EH (cell line): ENCODE data around the gene TUSC2.

Experiments used
- DNase-seq: peaks from one replicate; pipeline ENCODE4 v3.0.0-alpha.2; 2015; ENCODE audit warnings: low read depth

Gene TUSC2

DNA sequence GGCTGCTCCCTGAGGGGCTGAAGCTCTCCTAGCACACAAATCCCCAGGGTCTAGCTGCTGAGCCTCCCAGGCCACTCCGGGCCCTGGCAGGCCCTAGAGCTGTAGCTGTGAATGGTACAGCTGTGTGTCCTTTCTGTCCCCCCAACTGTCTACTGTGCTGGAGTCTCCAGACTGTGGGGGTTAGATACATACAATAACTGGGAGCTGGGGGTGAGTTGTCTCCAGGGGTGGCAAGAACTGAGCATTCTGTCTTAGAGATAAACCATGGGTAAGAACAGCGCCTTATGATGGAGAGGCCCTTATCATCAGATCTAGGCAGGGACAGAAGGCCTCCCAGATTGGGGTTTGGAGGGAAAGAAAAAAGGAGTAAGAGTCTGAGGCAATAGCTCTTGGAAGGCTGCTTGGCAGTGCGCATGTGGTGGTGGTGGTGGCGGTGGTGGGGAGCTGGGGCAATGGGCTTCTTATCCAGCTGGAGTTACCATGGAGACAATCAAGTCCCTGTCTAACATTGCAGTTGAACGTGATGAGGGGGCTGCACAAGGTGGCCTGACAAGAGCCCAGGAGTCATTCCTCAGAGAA is 26.3 kb upstream of the TUSC2 start:
- DNase-seq: no peak

DNA sequence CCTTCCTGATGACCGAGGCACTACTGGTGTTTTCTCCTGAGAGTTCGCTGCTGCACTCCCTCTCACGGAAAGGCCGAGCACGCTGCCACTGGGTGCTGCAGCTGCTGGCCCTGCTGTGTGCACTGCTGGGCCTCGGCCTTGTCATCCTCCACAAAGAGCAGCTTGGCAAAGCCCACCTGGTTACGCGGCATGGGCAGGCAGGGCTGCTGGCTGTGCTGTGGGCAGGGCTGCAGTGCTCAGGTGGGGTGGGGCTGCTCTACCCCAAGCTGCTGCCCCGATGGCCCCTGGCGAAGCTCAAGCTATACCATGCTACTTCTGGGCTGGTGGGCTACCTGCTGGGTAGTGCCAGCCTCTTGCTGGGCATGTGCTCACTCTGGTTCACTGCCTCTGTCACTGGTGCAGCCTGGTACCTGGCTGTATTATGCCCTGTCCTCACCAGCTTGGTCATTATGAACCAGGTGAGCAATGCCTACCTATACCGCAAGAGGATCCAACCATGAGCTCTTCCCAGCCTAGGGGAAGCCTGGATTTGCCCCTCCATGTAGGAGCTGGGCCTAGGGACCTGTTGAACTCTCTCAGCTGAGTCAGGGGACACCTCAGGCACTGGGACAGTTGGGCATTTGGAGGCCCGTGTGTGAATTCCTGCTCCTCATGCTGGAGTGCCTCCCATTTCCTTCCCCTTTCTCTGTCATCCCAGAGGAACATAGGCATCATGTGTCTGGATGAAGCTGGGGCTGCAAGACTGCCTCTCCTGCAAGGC is 25.4 kb upstream of the TUSC2 start:
- DNase-seq: no peak

DNA sequence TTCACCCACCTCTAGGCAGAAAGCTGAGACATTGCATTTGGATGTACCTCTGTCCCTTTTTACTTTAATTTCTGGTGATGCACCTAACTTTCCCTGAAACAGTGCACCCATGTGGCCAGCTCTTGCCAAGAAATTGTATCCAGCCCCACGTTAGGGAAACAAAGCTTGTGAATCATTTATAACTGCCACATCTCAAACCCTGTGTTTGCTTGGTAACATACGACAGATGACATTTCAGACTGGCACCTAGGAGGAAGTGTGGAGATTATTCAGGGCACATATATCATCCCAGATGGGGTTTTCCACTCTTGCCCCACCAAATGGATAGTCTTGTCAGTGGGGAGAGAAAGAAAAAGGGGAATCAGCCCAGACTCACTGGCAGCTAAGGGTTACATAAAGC is 24.8 kb upstream of the TUSC2 start:
- peak; percentile 43 for DNase-seq

DNA sequence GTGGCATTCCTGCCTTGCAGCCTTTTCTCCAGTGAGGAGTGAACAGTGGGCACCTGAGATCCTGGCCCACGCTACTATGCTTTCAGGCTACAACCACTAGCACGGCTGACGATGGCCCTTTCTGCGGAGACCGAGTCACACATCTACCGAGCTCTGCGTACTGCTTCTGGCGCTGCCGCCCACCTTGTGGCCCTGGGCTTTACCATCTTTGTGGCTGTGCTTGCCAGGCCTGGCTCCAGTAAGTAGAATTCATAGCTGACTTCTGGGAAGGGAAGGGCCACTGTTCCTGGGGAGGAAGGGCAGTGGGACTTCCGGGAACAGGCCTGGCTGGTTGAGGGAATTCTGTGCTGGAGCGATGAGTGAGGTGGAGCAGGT is 23.3 kb upstream of the TUSC2 start:
- DNase-seq: no peak

DNA sequence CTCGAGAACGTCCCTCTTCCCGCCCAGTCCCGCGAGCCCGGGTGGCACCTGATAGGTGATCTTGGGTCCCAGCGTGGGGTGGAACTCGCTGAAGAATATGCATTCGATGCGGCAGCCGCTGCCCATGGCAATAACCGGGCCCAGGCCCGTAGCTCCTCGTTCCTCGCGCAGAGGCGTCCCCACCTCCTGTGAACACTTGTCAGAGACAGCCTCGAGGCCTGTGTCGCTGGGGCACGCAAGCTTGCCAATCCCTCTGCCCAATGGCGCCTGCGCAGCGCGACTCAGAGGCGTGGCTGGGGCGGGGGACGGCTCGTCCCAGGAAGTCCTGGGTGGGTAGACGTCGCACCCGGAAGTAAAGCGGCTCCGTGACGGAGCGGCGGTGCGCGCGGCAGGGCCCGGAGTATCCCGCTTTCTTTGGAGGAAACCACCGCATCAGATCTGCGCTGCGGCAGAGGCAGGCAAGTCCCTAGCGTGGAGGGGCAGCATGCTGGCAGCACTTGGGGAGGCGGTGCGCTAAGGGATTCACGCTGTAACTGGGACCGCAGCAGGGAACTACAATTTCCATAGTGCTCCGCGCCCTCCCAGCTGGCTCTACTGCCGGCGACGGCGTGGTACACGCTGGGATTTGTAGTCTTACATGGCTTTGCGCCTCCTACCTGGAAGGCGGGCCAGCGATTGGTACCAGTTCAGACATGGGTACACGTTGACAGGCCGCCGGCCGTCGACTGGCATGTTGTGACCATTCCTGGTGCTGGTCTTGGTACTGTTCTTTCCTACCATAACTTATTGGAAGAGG is 22.7 kb upstream of the TUSC2 start, which contains the start of the genes CYB561D2 and NPRL2:
TSS of gene CYB561D2 (plus strand) at position 336 of the 796 bp plus-strand sequence. CDS start 572 bp downstream, outside the sequence.
TSS of gene NPRL2 (minus strand) at position 249 of the 796 bp plus-strand sequence. CDS start at position 126, 123 bp downstream.
- peak; percentile 95 for DNase-seq

DNA sequence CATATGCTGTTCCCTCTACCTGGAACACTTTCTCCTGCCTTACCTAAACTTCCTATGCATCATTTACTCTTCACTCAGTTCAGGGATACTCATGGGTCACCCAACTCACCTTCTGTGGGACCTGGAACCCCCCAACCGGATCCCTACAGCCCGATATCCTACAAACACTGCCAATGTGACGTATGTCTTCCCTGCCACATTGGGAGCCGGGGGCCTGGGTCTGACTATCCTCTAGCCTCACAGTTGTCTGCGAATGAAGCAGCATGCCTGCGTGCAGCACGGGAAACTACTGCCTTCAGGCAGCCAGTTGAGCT is 22.1 kb upstream of the TUSC2 start:
- no peak for DNase-seq

DNA sequence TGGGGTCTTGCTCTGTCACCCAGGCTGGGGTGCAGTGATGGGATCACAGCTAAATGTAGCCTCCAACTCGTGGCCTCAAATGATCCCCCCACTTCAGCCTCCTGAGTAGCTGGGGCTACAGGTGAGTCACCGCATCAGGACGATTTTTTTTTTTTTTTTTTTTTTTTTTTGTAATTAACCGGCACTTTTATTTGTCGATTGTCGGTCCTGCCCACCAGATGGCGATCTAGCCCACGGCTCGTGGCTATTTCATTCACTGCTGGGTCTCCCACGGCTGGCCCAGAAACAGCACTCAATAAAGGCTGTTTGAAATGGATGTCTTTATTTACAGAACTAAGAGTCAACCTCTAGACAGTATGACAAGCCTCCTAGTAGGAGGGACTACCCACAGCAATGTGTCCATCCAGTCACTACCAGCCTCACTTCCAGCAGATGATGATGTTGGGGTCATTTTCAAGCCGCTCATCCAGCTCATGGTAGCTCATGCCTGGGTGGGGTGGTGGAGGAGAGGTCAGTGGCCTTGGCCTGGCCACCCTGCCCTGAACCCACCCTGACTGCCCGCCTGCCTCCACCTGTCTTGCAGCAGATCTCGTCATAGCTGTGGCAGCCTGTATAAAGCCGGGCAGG is 19.3 kb upstream of the TUSC2 start:
- DNase-seq: peak; percentile 81

DNA sequence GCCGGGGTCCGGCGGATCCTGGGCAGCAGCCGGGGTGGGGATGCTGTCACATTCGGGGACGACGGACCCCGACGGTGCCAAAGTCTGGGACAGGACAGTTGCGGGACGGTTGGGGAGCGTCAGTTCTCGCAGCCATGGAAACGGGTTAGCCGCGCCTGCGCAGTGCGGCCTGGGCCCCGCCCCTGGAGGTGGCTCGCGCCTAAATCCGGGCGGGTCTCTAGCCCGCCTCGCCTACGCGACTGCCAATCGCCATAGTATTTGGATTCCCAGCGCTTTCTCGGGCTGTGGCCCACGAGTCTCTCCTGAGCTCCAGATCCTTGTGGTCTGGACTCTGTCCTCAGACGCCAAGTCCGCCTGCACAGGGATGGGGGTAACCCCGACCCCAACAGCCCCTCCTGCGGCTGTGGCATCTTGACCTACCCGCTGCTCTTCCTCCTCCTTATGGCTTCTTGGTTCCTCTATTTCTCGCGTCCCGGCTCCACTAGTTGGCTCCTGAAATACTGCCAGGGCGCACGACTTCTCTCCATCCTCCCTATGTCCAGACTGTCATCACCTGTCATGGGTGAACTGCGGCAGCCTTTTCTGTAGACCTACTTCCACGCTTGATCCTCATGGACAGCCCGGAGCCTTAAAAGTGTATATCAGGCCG is 17.7 kb upstream of the TUSC2 start, which contains the start of gene ZMYND10:
TSS of gene ZMYND10 (minus strand) at position 147 of the 649 bp plus-strand sequence. CDS start 153 bp downstream, outside the sequence.
- peak; percentile 66 for DNase-seq

DNA sequence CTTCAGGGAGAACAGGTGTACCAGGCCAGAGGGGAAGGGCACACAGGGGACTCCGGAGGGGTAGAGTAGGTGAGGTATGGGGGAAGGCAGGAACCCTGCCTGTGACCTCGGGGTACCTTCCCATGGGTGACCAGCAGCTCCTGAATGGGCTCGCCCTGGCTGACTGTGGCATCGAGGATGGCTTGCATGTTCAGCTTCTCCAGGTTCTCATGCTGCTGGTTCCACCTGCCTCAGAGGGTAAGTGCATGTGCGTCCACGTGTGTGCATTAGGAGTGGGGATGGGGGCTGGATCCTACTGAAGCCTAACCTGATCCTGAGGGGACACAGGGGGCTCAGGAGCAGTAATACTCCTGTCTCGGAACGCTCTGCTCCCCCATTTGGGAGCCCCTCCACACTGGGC is 17.0 kb upstream of the TUSC2 start:
- no peak for DNase-seq

DNA sequence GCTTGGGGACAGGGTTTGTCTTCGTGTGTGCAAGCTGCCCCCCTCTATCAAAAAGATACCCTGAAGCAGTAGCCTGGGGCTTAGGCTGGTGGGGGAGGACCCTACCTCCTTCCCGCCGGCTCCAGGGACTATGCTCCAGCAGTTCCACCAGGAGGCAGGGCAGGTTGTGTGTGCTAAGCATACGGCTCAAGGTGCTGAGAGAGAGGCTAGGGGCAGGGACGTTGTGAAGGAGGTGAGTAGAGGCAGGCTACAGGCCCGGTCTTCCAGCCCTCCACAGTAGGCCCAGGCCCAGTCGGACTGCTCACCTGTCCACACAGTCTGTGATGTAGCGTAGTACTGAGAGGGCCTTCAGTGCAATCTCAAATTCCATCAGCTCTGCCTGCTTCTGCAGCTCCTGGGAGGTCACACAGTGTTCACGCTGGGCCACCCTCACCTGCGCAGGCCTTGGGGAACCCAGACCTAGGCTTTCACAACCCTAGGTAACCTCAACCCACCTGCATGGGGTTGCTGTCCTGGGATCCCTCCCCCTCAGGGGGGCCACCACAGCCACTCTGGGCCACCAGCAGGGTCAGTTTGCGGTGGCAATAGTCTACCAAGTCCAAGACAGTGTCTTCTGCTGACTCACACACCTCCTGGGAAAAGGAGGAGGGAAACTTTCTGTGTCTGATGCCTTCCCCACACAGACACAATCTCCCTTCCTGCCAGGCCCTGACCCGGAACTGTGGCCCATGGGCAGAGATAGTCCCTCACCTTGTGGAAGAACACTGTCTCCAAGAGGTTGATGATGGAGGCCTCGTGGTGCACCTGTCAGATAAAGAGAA is 15.0 kb upstream of the TUSC2 start:
- DNase-seq: no peak

DNA sequence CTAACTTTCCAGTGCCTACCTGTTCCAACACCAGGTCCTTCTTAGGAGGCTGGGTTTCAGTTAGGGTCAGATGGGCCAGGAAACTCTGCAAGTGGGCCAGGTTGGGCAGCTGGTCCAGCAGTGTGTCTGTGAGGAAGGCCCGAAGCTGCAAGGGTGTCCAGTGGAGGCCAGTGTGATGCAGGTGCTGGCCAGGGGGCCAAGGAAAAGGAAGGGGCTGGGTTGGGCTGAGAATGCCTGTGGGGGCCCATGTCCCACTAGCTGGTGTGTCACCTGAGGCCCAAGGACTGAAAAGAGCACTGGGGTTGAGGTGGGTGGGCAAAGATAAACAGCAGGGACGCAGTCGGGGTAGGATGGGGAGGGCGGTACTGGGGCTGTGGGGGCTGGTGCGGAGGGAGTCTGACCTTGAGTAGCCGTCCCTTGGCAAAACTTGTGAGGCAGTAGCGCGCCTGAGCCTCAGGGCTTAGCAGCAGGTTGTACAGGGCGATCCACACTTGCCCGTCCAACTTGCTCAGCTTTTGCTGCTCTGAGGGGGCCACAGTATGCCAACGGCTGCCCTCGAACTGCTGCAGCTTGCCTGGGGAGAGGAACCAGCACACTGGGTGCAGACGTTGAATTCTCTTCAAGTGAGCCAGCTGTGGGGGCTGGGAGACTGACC is 14.1 kb upstream of the TUSC2 start:
- no peak for DNase-seq

DNA sequence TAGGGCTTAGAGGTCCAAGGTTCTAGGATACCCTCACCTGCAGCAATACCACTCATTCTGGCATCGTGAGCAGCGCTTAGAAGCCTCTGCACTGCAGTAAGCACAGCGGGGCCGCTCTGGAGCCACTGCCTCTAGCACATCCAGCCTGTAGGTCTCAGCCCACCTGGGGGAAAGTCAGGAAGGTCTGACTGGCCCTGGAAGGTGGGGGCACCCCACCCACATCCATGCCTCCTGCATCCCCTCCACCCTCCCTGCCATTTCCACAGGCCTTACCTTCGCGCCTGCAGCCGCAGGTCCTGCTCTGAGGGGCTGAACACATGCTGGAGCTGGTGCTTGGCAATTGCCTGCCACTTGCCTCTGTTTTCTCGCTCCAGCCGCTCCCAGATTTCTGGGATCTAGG is 13.5 kb upstream of the TUSC2 start:
- no peak for DNase-seq

DNA sequence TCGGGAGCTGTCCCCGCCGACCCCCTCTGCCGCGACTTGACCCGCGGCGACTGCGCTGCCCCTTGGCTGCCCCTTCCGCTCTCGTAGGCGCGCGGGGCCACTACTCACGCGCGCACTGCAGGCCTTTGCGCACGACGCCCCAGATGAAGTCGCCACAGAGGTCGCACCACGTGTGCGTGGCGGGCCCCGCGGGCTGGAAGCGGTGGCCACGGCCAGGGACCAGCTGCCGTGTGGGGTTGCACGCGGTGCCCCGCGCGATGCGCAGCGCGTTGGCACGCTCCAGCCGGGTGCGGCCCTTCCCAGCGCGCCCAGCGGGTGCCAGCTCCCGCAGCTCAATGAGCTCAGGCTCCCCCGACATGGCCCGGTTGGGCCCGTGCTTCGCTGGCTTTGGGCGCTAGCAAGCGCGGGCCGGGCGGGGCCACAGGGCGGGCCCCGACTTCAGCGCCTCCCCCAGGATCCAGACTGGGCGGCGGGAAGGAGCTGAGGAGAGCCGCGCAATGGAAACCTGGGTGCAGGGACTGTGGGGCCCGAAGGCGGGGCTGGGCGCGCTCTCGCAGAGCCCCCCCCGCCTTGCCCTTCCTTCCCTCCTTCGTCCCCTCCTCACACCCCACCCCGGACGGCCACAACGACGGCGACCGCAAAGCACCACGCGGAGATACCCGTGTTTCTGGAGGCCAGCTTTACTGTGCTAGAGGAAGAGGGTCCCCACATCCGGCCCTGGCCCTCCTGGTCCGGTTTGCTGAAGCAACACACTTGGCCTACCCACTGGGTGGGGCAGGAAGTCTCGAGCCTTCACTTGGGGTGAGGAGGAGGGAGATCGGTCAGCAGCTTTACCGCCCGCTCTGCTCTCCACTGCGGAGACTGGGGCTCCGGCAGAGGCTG is 12.7 kb upstream of the TUSC2 start, which contains the start of gene RASSF1:
TSS of gene RASSF1 (minus strand) at position 389 of the 882 bp plus-strand sequence. CDS start at position 358, 31 bp downstream.
- peak; percentile 80 for DNase-seq

DNA sequence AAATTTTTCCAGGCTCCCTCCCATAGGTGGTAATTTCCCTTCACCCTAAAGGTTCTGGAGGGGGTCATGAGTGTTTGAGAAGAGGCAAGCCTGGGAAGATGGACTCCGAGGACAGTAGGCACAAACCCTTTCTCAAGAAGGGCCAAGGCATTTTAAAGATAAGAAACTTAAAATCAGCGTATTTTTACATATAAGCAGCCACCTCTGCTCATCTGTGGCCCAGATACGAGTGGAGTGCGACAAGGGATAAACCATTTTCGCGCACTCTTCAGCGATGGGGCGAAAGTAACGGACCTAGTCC is 12.1 kb upstream of the TUSC2 start:
- no peak for DNase-seq

DNA sequence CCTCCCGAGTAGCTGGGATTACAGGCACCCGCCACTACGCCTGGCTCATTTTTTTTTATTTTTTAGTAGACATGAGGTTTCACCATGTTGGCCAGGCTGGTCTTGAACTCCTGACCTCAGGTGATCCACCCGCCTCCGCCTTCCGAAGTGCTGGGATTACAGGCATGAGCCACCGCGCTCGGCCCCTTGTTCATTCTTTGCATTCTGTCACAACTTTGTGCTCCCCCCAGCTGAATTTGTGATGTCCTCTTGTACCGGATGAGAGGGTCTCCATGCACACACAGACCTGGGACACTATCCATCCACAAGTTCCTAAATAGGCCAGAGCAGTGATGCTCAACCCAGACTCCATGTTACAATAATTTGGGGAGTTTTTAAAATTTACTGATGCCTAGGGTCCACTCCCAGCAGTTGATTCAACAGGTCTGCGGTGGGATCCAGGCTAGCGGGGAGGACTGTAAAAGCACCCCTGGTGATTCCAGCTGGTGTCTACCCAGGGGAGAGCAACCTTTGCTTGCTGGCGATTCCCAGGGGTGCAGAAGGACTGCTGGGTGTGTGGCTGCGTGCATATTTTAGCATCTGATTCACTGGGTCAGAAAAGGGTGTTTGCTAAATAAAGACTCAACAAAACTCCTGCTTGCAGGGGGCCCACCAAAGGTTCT is 11.6 kb upstream of the TUSC2 start:
- peak; percentile 79 for DNase-seq

DNA sequence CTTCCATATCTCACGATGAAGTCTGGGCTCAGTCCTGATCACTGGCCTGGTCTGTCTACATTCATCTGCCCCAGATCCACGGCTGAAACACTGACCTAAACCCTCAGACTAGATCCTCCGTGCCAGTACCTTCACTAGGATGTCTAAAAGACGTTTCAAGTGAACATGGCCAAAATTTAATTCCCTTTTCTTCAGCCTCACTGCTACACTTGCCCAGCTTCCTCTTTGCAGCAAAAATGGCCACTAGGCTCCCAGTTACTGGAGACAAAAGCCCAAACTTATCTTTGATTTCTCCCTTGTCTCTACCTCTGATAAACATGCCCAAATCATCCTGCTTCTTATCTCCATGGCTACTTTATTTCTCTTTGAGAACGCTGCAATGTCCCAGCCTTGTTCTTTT is 10.9 kb upstream of the TUSC2 start:
- DNase-seq: no peak

DNA sequence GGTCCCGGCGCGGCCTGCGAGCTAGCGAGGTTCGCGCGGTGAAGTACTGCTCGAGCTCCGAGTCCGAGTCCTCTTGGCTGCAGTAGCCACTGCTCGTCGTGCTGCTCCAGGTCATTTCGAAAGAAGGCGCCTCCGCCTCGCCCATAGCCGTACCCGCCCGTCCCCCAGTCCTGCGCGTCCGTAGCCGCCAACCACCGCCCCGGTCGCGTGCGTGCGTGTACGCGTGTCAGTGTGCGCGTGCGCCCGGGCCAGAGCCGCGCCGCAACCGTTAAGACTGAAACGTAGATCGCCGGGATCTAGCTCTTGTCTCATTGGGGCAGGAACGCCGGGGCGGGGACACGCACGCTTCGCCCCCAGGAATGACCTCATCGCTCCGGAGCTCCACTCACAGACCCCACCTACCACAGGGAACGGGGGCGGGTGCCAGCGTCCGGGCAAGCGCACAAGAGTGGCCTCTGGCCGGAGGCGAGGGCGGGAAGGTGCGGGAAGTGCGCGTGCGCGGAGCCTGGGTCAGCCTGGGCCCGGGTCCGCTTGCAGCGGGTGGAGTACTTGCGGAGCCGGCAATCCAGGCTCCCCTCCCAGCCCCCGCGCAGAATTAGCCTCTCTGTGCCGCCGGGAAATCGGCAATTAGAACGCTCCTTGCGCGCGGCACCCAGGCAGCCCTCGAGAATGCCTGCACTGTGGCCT is 9.3 kb upstream of the TUSC2 start:
- DNase-seq: peak; percentile 100

DNA sequence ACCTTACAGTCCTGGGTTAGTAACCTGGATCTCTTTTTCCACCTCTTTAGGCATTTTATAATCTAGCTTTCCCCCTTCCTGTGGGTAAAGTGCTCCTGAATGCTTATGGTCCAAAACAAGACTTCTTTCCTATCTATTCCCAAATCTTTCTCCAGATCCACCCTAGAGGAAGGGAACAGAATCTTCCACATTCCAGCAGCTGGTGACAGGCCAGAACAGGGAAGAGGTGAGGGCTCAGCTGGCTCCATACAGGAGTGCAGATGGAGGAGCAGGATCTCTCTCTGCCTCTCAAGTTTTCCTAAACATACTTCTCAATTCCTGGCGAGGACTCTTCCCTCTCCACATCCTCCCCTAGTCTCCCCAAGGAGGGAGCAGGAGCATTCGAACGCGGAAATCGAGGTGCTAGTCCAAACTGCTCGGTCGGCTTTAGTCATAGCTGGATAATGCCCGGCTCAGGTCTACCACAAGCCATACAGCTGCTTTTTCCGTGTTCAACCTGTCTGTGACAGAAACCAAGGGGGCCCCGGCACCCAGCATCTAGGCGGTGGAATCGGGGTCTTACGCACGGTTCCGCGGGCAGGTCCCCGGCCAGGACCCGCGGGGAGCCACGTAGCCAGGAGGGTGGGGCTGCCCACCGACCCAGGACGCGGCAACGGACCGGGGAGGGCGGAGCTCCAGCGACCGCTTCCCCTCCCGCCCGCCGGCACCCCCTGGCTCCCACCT is 8.6 kb upstream of the TUSC2 start:
- DNase-seq: peak; percentile 49
